ENCODE results near the gene ADAMTS2.
"Not testable (repeated sequence)": the region's sequence is repeated elsewhere in the genome, so short reads cannot be mapped to it uniquely, and the experiment has no call there.

Gene ADAMTS2

GRCh38 chr5:179330186-179330900 is 14.9 kb downstream of the ADAMTS2 start:
- peaks cover 8% of the 10 kb centered on the region for H3K27me3 Mint-ChIP-seq
- H3K27ac Mint-ChIP-seq = no peak overlapping the region
- peaks cover 2% of the 10 kb centered on the region for H3K36me3 Mint-ChIP-seq
- DNase-seq (ENCODE audit: low spot score in 2 of 2) (no peak), ATAC-seq (ENCODE audit: low read depth) (no peak)
- peaks cover 2% of the 10 kb centered on the region for H3K9me3 Mint-ChIP-seq
- no peaks in the 10 kb centered on the region for H3K4me1 Mint-ChIP-seq
- no peak overlapping the region for H3K4me3 Mint-ChIP-seq

GRCh38 chr5:179328291-179328690 is 17.0 kb downstream of the ADAMTS2 start:
- ATAC-seq (ENCODE audit: low read depth) (no peak), DNase-seq (ENCODE audit: low spot score in 2 of 2) (no peak)
- peaks cover 14% of the 10 kb centered on the region for H3K27me3 Mint-ChIP-seq
- no peak overlapping the region for H3K4me3 Mint-ChIP-seq
- H3K4me1 Mint-ChIP-seq = no peaks in the 10 kb centered on the region
- H3K27ac Mint-ChIP-seq = no peak overlapping the region
- peaks cover 2% of the 10 kb centered on the region for H3K36me3 Mint-ChIP-seq
- H3K9me3 Mint-ChIP-seq = peaks cover 2% of the 10 kb centered on the region

- Mint-ChIP-seq H3K4me1 (no peaks in the 10 kb centered on the region), H3K27ac (no peak overlapping the region), H3K9me3 (peaks cover 2% of the 10 kb centered on the region), H3K36me3 (peaks cover 2% of the 10 kb centered on the region), H3K27me3 (peaks cover 13% of the 10 kb centered on the region), H3K4me3 (no peak overlapping the region)
- ATAC-seq (ENCODE audit: low read depth) = no peak
- DNase-seq (ENCODE audit: low spot score in 2 of 2) = no peak
Observed at GRCh38 chr5:179327021-179327735, 18.1 kb downstream of the ADAMTS2 start.

GRCh38 chr5:179326122-179326927 is 18.9 kb downstream of the ADAMTS2 start:
- DNase-seq (ENCODE audit: low spot score in 2 of 2) = no peak
- H3K27ac Mint-ChIP-seq = no peak overlapping the region

GRCh38 chr5:179325296-179326031 is 19.8 kb downstream of the ADAMTS2 start:
- ATAC-seq (ENCODE audit: low read depth) = no peak

More at GRCh38 chr5:179326122-179326927, 18.9 kb downstream of the ADAMTS2 start:
- Mint-ChIP-seq H3K27me3 (peaks cover 13% of the 10 kb centered on the region), H3K9me3 (peaks cover 2% of the 10 kb centered on the region), H3K4me1 (no peaks in the 10 kb centered on the region), H3K4me3 (no peak overlapping the region), H3K36me3 (peaks cover 2% of the 10 kb centered on the region)
- no peak for ATAC-seq (ENCODE audit: low read depth)

GRCh38 chr5:179324760-179325295 is 20.4 kb downstream of the ADAMTS2 start:
- ATAC-seq (ENCODE audit: low read depth) = no peak
- DNase-seq (ENCODE audit: low spot score in 2 of 2) = no peak
- H3K9me3 Mint-ChIP-seq = peaks cover 2% of the 10 kb centered on the region
- peaks cover 14% of the 10 kb centered on the region for H3K27me3 Mint-ChIP-seq
- no peak overlapping the region for H3K27ac Mint-ChIP-seq
- peaks cover 2% of the 10 kb centered on the region for H3K36me3 Mint-ChIP-seq
- no peak overlapping the region for H3K4me3 Mint-ChIP-seq
- H3K4me1 Mint-ChIP-seq = no peaks in the 10 kb centered on the region

More at GRCh38 chr5:179325296-179326031, 19.8 kb downstream of the ADAMTS2 start:
- H3K27me3 Mint-ChIP-seq = peaks cover 15% of the 10 kb centered on the region
- no peak overlapping the region for H3K27ac Mint-ChIP-seq
- peaks cover 2% of the 10 kb centered on the region for H3K9me3 Mint-ChIP-seq
- no peaks in the 10 kb centered on the region for H3K4me1 Mint-ChIP-seq
- H3K36me3 Mint-ChIP-seq = peaks cover 2% of the 10 kb centered on the region
- no peak for DNase-seq (ENCODE audit: low spot score in 2 of 2)
- H3K4me3 Mint-ChIP-seq = no peak overlapping the region

GRCh38 chr5:179324316-179324715 is 20.9 kb downstream of the ADAMTS2 start:
- not testable (repeated sequence) for H3K36me3 Mint-ChIP-seq; H3K27ac Mint-ChIP-seq; ATAC-seq (ENCODE audit: low read depth); H3K4me3 Mint-ChIP-seq; DNase-seq (ENCODE audit: low spot score in 2 of 2); H3K9me3 Mint-ChIP-seq; H3K4me1 Mint-ChIP-seq
- peaks cover 14% of the 10 kb centered on the region for H3K27me3 Mint-ChIP-seq

GRCh38 chr5:179323026-179323870 is 22.0 kb downstream of the ADAMTS2 start:
- H3K27ac Mint-ChIP-seq = no peak overlapping the region
- peaks cover 2% of the 10 kb centered on the region for H3K9me3 Mint-ChIP-seq
- peaks cover 2% of the 10 kb centered on the region for H3K36me3 Mint-ChIP-seq
- peaks cover 14% of the 10 kb centered on the region for H3K27me3 Mint-ChIP-seq
- DNase-seq (ENCODE audit: low spot score in 2 of 2) = no peak
- no peak overlapping the region for H3K4me3 Mint-ChIP-seq
- ATAC-seq (ENCODE audit: low read depth) = no peak
- no peaks in the 10 kb centered on the region for H3K4me1 Mint-ChIP-seq

GRCh38 chr5:179322071-179323025 is 22.9 kb downstream of the ADAMTS2 start:
- ATAC-seq (ENCODE audit: low read depth) (no peak), DNase-seq (ENCODE audit: low spot score in 2 of 2) (no peak)
- H3K4me1 Mint-ChIP-seq = no peaks in the 10 kb centered on the region
- H3K9me3 Mint-ChIP-seq = no peaks in the 10 kb centered on the region
- no peak overlapping the region for H3K4me3 Mint-ChIP-seq
- no peak overlapping the region for H3K27ac Mint-ChIP-seq
- H3K36me3 Mint-ChIP-seq = no peaks in the 10 kb centered on the region
- peaks cover 13% of the 10 kb centered on the region for H3K27me3 Mint-ChIP-seq

- no peak for ATAC-seq (ENCODE audit: low read depth)
- Mint-ChIP-seq H3K27ac (no peak overlapping the region), H3K27me3 (peaks cover 13% of the 10 kb centered on the region), H3K4me3 (no peak overlapping the region), H3K4me1 (no peaks in the 10 kb centered on the region), H3K36me3 (no peaks in the 10 kb centered on the region), H3K9me3 (no peaks in the 10 kb centered on the region)
- DNase-seq (ENCODE audit: low spot score in 2 of 2) = no peak
Observed at GRCh38 chr5:179321206-179321987, 23.9 kb downstream of the ADAMTS2 start.

- DNase-seq (ENCODE audit: low spot score in 2 of 2) (no peak), ATAC-seq (ENCODE audit: low read depth) (no peak)
- Mint-ChIP-seq H3K9me3 (peaks cover 4% of the 10 kb centered on the region), H3K27me3 (peaks cover 11% of the 10 kb centered on the region), H3K27ac (no peak overlapping the region), H3K36me3 (peaks cover 2% of the 10 kb centered on the region), H3K4me1 (no peaks in the 10 kb centered on the region), H3K4me3 (no peak overlapping the region)
Observed at GRCh38 chr5:179319741-179320281, 25.4 kb downstream of the ADAMTS2 start.
